Stimulated activated CD4-positive, alpha-beta T cell treated with anti-CD3 and anti-CD28 coated beads, Interleukin-12 subunit alpha, Interleukin-12 subunit beta, amount 100 ng/mL, for 48 hours (primary cell): ENCODE results near the gene ALG3.

Experiments
- DNase-seq, 3 donors: peaks; one replicate each; pipeline ENCODE4 v3.0.0-alpha.2; 2020; ENCODE audit warnings: low read depth in 2 of 3, low spot score in 1 of 3

ALG3 gene

DNA sequence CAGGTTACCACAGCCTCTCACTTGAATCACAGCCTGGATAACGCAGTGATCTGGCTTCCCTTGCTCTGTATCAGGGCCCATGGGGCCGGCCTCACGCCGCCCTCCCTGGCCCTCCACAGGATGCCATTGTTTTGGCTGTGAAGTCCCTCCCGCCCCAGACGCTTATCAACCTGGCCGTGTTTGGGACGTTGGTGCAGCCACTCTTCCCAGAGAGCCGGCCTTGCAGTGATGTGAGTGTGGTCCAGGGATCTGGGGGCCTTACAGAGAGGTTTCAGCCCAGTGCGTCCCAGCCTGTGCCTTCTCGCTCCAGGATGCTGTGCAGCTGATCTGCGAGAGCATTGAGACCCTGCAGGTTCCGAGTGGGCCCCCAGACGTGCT lies 12.7 kb downstream of the ALG3 start:
- DNase-seq: no peak

GRCh38 chr3:184235381-184236032 lies 13.3 kb downstream of the ALG3 start:
- DNase-seq: no peak

DNA sequence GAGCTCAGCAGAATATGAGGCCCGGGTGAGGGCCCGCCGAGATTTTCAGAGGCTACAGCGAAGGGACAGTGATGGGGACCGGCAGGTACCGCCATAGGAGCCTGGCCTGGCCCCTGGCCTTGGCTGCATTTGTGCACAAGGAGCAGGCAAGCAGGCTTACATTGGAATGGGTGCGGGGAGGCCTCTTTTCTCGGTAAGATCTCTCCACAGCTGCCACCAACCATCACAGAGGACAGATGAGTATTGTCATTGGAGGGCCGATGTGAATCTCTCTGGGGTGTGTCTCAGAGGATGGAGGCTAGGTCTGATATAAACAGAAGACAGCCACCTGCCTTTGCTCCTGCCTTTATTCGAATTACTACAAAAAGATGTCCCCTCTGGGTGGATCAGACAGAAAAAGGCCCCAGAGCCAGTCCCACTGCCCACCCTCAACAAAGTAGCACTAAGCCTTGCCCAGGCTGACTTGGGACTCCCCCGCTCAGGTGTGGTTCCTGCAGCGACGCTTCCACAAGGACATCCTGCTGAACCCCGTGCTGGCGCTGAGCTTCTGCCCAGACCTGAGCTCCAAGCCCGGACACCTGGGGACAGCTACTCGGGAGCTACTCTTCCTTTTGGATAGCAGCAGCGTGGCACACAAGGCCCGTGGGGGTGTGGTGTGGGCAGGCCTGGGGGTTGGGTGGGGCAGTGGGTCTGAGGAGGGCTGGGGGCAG lies 13.9 kb downstream of the ALG3 start:
- no peak for DNase-seq

DNA sequence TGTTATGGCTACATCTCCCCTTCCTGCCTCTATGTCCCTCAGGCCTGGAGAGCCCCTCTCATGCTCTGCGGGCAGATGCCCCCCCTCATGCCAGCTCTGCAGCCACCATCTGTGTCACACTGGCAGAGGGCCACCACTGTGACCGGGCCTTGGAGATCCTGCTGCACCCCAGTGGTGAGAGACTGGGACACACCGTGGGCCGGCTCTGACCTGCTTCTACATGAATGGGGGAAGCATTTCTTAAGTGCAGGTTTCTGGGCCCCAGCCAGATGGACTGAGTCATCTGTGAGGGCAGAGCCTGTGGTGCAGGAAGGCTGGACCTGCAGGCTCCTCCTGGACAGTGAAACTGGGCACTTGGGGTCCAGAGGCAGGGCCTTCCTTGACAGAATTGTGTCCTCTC lies 14.5 kb downstream of the ALG3 start:
- no peak for DNase-seq

GRCh38 chr3:184233127-184233843 lies 15.5 kb downstream of the ALG3 start:
- DNase-seq: no peak

GRCh38 chr3:184231671-184232070 lies 17.1 kb downstream of the ALG3 start:
- DNase-seq: no peak

GRCh38 chr3:184230603-184231528 lies 17.9 kb downstream of the ALG3 start:
- DNase-seq: no peak

GRCh38 chr3:184230081-184230602 lies 18.6 kb downstream of the ALG3 start:
- DNase-seq: no peak

DNA sequence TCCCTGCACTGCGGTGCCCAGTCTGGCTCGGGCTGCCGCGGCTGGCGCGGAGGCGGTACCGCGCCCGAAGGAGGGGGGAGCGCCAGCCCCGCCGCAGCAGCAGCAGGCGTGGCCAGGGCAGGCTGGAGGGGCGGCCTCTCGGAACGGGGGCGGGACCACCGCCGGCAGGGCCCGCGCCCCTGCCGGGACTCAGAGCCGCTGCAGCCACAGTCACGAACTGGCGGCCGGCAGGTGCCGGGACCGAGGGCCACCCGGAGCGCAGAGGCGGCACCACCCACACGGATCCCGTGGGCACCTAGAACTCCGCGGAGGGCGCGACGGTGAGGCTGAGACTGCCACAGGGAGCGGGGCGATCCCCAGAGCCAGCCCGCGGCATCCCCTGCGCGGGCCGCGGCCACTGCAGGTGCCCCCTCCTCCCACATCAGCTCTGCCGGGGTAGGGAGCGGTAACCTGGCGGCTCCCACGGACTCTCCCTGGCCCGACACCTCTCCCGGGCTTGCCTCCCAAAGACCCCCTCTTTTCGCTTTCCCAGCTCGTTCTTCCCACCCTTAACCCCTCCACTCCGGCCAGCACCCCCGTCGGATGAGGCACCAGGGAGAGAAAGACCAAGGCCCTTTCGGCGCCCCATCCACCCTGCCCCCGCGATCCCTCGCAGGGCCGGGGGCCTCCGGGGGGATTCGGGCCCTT lies 19.2 kb downstream of the ALG3 start, which contains the start of gene VWA5B2:
Gene VWA5B2 (plus strand): TSS at position 192 of the 687 bp plus-strand sequence. CDS start 944 bp downstream, outside the sequence.
- DNase-seq: peak; percentile 31 to 55 (median 39)

- DNase-seq: no peak
These were observed 20.2 kb downstream of the ALG3 start for GRCh38 chr3:184228376-184229137.

DNA sequence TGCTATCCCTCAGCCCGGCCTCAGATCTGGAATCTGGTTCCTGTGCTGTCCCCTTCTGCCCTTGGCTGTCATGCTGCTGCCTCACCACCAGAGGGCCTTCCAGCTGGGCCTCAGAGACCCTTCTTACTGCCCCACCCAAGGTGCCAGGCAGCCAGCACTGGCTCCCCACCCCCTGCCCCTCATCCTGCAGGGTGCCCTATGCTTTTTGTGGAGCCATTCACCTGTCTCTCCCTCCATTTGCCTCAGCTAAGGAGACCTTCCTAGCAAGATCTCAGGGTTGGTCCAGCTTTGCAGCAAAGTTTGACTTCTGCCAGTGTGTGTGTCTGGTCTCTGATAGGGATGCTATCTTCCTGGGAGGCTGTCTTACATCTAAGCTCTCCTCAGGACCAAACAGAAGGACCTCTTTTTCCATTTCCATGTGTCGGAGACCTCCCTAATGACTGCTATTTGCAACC lies 21.3 kb downstream of the ALG3 start:
- DNase-seq: peak in 2 of 3 donors; percentile 45 to 51

DNA sequence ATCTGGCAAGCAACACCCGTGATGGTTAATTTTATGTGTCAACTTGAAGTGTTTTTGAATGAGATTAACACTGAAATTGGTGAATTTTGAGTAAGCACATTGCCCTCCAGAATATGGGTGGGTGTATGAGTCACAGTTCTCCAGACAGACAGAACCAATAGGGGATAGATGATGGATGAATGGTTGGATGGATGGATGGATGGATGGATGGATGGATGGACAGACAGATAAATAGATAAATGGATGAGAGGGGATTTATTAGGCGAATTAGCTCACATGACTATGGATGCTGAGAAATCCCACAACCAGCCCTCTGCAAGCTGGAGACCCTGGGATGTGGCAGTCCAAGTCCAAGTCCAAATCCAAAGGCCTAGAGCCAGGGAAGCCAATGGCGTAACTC lies 24.8 kb downstream of the ALG3 start:
- no peak for DNase-seq

GRCh38 chr3:184222521-184222920 lies 26.2 kb downstream of the ALG3 start:
- DNase-seq: no peak

DNA sequence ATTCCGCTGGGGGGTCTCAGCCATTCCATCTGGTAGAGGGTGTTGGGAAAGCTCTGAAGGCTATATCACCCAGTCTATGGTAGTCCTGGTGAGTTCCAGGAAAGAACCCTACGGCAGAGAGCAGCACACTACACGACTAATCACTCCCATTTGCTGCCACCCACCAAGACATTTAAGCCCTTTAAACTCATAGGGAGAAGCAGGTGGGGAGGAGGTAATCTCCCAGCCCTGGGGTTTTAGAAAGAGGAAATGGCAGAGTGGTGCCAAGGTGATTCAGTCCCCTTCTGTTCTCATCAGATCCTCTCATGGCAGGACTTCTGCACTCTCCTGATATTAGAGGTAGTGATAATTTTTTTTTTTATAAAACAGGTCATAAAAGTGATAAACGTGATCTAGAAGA lies 29.9 kb downstream of the ALG3 start:
- no peak for DNase-seq

DNA sequence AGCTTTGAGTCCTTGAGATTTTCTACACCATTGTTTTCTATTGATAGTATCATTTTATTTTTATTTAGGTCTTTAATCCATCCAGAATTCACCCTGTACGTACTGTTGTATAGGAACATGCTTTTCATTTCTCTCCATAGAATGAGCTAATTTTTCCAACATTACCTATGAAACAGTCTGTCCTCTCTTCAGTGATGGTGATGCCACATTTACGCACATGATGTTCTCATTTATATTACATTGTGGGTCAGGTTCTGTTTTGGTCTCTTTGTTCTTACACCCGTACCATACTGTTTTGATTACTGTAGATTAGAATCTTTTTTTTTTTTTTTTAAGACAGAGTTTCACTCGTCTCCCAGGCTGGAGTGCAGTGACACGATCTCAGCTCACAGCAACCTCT lies 37.0 kb downstream of the ALG3 start:
- DNase-seq: no peak

- no peak for DNase-seq
These were observed 37.5 kb downstream of the ALG3 start for GRCh38 chr3:184211297-184211696.

GRCh38 chr3:184209146-184209923 lies 39.4 kb downstream of the ALG3 start:
- DNase-seq: no peak

- no peak for DNase-seq
These were observed 45.2 kb downstream of the ALG3 start for GRCh38 chr3:184203526-184203925.

DNA sequence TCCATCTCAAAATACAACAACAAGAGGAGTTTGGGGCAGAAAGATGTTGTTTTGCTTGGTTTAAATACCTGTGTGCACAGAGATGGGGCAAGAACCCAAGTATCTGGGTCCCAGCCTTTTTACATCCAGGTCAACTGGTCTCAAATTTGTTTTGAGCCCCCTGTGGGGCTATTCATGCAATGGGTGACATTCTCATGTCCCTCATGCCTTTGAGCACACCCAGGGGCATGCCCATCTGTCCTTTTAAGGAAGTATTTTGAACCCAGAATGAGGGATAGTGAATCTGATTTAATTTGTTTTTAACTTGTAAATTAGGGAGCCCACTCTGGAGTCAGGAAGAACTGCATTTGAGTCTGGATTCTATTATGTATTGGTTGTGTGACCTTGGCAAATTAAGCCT lies 47.9 kb downstream of the ALG3 start:
- DNase-seq: no peak
